GM12872 (cell line): Measurements from ENCODE around the gene TEKT3.

ENCODE experiments used
- CTCF ChIP-seq: IDR thresholded peaks from 3 replicates; pipeline ENCODE4 v1.5.1; 2011; ENCODE audit warnings: low read depth, mild to moderate bottlenecking, low read length, moderate library complexity; ENCODE audit not compliant: insufficient read depth

Gene TEKT3

DNA sequence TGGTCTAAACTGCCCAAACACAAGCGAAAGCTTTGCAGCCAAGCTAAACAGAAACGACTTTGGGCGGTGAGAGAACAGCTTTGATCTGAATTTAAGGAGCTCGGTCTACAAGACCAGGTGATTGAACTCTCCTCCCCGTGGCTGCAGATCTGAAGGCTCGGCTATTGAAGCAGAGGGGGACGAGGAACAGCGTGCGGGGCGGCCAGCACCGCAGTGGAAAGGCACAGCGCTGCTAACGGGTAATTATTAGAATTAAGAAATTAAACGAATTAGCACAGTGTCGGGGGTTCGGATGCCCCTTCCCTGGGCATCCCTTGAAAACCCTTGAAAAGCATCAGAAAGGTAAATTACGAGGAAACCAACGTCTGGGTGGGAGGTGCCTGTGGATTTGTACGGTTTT, 431 bp downstream of the TEKT3 start:
- TF ChIP-seq CTCF, result no peak

DNA sequence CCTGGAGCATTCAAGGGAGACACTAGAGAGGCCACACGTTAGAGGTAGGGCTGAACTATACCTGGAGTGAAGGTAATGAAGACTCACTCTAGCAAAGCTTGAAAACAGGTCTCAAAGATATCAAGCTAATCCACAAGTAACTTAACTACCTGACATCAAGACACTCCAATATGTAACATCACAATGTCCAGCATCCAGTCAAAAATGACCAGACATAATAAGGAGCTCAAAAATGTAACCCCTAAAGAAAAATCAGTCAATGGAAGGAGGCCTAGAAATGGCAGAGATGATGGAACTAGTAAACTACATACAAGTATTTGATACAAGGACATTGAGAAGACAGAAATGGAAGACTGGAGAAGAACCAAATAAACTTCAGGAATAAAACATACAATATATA, 6.0 kb downstream of the TEKT3 start:
- TF ChIP-seq CTCF, result no peak

GRCh38 chr17:15334266-15334665, 7.1 kb downstream of the TEKT3 start:
- TF ChIP-seq CTCF, result no peak

- TF ChIP-seq CTCF, result no peak
Measured at GRCh38 chr17:15332338-15332737, 9.1 kb downstream of the TEKT3 start.

DNA sequence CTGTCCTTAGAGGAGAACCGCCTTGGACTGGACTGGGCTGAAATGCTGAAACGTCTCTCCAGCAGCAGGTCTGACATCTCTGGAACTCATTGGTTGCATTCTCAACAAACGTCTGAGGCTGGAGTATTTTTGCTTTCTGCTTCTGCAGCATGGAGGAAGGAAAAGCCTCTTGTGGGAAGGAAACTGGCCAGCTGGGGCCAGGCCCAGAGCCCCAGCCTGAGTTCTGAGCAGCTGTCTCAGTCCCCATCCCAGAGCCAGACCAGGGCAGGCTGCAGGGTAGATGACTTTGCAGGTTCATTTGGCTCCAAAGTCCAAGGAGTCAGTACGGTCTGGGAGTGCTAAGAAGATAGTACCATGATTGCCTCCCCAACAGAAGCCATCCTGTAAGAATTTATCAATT, 18.3 kb downstream of the TEKT3 start:
- TF ChIP-seq CTCF, result no peak

DNA sequence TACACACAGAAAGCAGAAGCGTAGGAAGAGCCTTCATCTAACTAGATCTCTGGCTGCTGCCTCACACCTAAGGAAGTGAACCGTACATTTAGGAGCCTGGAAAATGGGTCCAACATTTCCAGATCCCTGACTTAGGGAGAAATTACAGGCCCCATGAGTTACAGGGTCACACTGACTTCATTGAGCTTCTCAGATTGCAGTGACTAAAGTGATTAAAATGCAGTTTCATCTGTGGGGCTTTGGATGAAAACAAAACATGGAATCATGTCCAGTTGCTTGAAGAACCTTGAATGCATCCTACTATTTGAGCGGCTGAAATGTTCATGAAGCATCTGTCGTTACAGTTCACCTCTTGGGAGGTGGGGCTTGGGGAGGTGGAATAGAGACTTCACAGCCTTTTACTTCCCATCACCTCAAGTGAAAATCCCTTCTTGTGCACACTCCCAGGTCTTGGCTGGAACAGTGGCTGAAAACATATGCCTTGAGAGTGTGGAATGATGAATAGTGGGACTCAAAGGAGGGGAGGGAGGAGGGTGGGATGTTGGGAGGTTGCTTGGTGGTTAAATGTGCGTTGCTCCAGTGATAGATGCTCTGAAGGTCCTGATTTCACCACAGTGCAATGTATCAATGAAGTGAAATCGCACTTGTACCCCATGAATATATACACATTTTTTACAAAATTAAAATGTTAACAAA, 19.7 kb downstream of the TEKT3 start:
- no peak for TF ChIP-seq CTCF

DNA sequence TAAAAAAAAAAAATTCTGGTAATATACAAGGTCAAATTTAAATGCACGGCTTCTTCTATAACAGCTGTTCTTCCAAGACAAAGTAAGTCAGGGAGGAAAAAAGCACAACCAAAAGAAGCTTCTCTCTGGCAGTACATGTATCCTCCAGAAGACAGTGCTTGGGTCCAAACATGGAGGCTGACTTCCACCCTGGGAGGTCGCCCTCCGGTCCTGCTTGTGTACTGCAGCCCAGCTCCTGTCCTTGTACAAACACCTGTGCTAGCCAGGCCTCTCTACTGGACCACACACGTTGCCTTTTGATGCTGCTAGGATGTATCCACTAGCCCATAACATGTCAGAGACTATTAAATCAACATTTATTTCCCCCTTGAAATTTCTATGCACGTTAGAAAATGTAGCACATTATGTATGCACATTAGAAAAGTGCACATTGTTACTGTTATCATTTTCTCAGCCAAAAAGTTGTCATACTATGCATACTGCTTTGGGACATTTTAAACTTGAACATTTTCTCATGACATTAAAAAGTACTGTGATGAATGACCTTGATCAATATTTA, 21.9 kb downstream of the TEKT3 start:
- TF ChIP-seq CTCF, result no peak

DNA sequence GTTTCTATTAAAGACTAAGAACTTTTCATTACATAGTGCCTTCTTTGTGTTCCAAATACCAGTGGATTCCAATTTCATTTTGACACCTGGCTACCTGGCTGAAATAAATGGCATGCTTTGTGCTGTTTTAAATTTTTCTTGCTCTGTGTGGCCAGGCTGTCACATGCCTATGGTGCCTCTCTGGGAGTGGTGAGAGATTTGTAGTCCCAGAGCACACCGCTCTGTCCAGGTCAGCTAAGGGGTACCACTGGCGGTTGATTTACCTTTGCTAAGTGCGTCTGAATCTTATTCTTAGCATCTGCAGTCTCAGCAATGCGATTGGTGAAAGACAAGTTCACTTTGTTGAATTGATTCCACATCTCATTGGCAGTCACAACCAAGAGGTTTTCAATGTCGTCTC, 29.4 kb downstream of the TEKT3 start:
- TF ChIP-seq CTCF, result no peak
